Vagina (tissue), 2 donors: ENCODE results near the gene CSNK1E.

Experiments used
- POLR2A ChIP-seq, 2 donors: fragments of 450-650 bp; IDR thresholded peaks; one replicate each; pipeline ENCODE4 v1.6.1; 2017; ENCODE audit warnings: antibody characterized with exemption in 2 of 2, mild to moderate bottlenecking in 2 of 2, moderate library complexity in 2 of 2
- TF ChIP-seq, protein P1 (sequence below), 3 experiments: fragments of 450-650 bp in 2 of 3; fragments of 200-600 bp in 1 of 3; sonication (generic) in 1 of 3; IDR thresholded peaks; one replicate each; pipeline ENCODE4 v1.5.1; 2017 to 2019; ENCODE audit warnings: antibody characterized with exemption in 3 of 3, mild to moderate bottlenecking in 2 of 3, moderate library complexity in 2 of 3

DNA sequence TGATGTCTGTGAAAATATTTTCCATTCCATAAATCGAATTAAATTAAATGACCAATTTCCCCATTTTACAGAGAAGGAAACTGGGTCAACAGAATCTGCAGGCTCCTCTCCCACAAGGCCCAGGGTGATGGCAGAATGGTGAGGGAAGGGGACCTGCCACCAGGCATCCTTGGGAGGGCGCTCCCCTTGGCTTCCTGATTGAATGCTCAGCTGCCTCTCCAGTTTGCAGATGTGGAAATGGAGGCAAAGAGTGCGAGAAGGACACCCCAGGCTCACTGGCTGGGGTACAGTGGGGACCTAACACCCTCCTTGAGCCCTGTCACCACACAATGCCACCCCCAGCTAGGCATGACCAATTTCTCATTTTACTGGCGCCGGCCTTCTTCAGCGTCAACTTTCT, 28.5 kb upstream of the CSNK1E start:
- TF ChIP-seq, protein P1, sequence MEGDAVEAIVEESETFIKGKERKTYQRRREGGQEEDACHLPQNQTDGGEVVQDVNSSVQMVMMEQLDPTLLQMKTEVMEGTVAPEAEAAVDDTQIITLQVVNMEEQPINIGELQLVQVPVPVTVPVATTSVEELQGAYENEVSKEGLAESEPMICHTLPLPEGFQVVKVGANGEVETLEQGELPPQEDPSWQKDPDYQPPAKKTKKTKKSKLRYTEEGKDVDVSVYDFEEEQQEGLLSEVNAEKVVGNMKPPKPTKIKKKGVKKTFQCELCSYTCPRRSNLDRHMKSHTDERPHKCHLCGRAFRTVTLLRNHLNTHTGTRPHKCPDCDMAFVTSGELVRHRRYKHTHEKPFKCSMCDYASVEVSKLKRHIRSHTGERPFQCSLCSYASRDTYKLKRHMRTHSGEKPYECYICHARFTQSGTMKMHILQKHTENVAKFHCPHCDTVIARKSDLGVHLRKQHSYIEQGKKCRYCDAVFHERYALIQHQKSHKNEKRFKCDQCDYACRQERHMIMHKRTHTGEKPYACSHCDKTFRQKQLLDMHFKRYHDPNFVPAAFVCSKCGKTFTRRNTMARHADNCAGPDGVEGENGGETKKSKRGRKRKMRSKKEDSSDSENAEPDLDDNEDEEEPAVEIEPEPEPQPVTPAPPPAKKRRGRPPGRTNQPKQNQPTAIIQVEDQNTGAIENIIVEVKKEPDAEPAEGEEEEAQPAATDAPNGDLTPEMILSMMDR (IDR thresholded peaks at IDR 0.05), result no peak
- TF ChIP-seq POLR2A (IDR thresholded peaks at IDR 0.05), result no peak
